Nephron (organoid): ENCODE measurements around the gene C17orf50.
A peak's percentile ranks its signal among the peaks of the same experiment; 100 is the strongest.

Experiments used
- H3K27ac Mint-ChIP-seq, 3 experiments: 2 replicates each; pipeline ENCODE4 v1.8.0; 2020; ENCODE audit warnings: mixed read lengths in 3 of 3, mild to moderate bottlenecking in 2 of 3, moderate library complexity in 1 of 3
- H3K27me3 Mint-ChIP-seq: 2 replicates; pipeline ENCODE4 v1.8.0; 2021; ENCODE audit warnings: low read depth, mild to moderate bottlenecking, moderate library complexity, mixed read lengths
- H3K36me3 Mint-ChIP-seq: 2 replicates; pipeline ENCODE4 v1.8.0; 2020; ENCODE audit warnings: low read depth, mixed read lengths
- H3K4me1 Mint-ChIP-seq: 2 replicates; pipeline ENCODE4 v1.8.0; 2020; ENCODE audit warnings: mixed read lengths
- H3K4me3 Mint-ChIP-seq, 3 experiments: 2 replicates each; pipeline ENCODE4 v1.8.0; 2020; ENCODE audit warnings: mild to moderate bottlenecking in 3 of 3, mixed read lengths in 3 of 3, moderate library complexity in 2 of 3
- H3K9me3 Mint-ChIP-seq: 2 replicates; pipeline ENCODE4 v1.8.0; 2020; ENCODE audit warnings: mixed read lengths
- CTCF ChIP-seq, 3 experiments: fragments of 200-600 bp; sonication (generic); IDR thresholded peaks; one replicate each; pipeline ENCODE4 v1.5.0; 2021; ENCODE audit warnings: antibody characterized with exemption in 3 of 3; ENCODE audit not compliant: unreplicated experiment in 3 of 3

C17orf50 gene

GRCh38 chr17:35716897-35717465, 43.7 kb upstream of the C17orf50 start:
- no peaks in the 10 kb centered on the region for H3K27me3 Mint-ChIP-seq
- H3K27ac Mint-ChIP-seq, result peak overlapping the region in 1 of 3 experiments; percentile 90
- no peaks in the 10 kb centered on the region for H3K9me3 Mint-ChIP-seq
- H3K4me3 Mint-ChIP-seq, result no peak overlapping the region
- peaks cover 32% of the 10 kb centered on the region for H3K36me3 Mint-ChIP-seq
- no peak for TF ChIP-seq CTCF (IDR thresholded peaks at IDR 0.05; ENCODE audit: unreplicated experiment in 3 of 3)
- H3K4me1 Mint-ChIP-seq, result peaks cover 18% of the 10 kb centered on the region

DNA sequence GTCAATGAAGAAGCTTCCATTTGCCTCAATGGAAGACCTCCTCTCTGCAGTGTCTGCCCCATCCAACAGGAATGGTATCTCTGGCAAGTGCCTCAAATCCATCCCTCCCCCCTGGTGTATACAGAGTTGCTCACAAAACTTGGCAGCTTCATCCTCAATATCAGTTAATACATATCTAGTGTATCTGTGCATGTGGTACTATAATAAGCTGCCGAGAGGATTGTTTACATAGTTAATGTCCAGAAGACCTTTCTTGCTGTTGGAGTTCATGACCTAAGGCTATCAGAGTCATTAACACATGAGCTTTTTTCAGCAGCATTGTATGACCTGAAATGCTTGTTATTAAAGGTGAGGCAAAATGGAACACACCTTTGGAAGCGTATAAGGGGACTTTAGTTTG, 43.2 kb upstream of the C17orf50 start:
- Mint-ChIP-seq H3K27me3 (no peaks in the 10 kb centered on the region), H3K9me3 (no peaks in the 10 kb centered on the region), H3K36me3 (peaks cover 32% of the 10 kb centered on the region), H3K27ac (peak overlapping the region in 1 of 3 experiments; percentile 90), H3K4me1 (peaks cover 18% of the 10 kb centered on the region), H3K4me3 (no peak overlapping the region)
- no peak for TF ChIP-seq CTCF (IDR thresholded peaks at IDR 0.05; ENCODE audit: unreplicated experiment in 3 of 3)

- Mint-ChIP-seq H3K27me3 (no peaks in the 10 kb centered on the region), H3K9me3 (no peaks in the 10 kb centered on the region), H3K27ac (no peak overlapping the region), H3K36me3 (peaks cover 49% of the 10 kb centered on the region), H3K4me3 (no peak overlapping the region), H3K4me1 (peaks cover 39% of the 10 kb centered on the region)
- TF ChIP-seq CTCF (IDR thresholded peaks at IDR 0.05; ENCODE audit: unreplicated experiment in 3 of 3), result no peak
Measured at GRCh38 chr17:35723735-35724134, 37.0 kb upstream of the C17orf50 start.

GRCh38 chr17:35725058-35725457, 35.6 kb upstream of the C17orf50 start:
- peaks cover 39% of the 10 kb centered on the region for H3K36me3 Mint-ChIP-seq
- peaks cover 39% of the 10 kb centered on the region for H3K4me1 Mint-ChIP-seq
- H3K27me3 Mint-ChIP-seq, result no peaks in the 10 kb centered on the region
- TF ChIP-seq CTCF (IDR thresholded peaks at IDR 0.05; ENCODE audit: unreplicated experiment in 3 of 3), result no peak
- no peak overlapping the region for H3K4me3 Mint-ChIP-seq
- H3K9me3 Mint-ChIP-seq, result no peaks in the 10 kb centered on the region
- peak overlapping the region; percentile 81 to 98 (median 86) for H3K27ac Mint-ChIP-seq

DNA sequence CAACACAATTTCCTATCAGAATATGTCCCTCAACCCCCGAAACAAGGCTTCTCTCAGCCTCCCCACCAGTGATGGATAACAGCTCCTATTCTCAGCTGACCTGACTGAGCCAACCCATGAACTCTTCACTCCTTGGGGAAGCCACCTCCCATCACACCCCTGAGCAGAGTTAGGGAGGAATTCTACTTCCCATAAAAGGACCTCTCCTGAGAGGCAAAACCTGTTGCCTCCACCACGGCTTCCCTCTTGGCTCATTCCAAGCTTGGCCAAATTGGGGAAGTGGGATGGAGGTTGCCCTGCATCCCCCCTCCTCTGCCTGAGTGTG, 34.9 kb upstream of the C17orf50 start:
- Mint-ChIP-seq H3K4me3 (peak overlapping the region in 2 of 3 experiments; percentile 10 to 31), H3K36me3 (peaks cover 35% of the 10 kb centered on the region), H3K27ac (peak overlapping the region; percentile 81 to 98 (median 86)), H3K9me3 (no peaks in the 10 kb centered on the region), H3K27me3 (no peaks in the 10 kb centered on the region), H3K4me1 (peaks cover 43% of the 10 kb centered on the region)
- no peak for TF ChIP-seq CTCF (IDR thresholded peaks at IDR 0.05; ENCODE audit: unreplicated experiment in 3 of 3)
